Measurements from ENCODE around the gene KCNMA1.

DNA sequence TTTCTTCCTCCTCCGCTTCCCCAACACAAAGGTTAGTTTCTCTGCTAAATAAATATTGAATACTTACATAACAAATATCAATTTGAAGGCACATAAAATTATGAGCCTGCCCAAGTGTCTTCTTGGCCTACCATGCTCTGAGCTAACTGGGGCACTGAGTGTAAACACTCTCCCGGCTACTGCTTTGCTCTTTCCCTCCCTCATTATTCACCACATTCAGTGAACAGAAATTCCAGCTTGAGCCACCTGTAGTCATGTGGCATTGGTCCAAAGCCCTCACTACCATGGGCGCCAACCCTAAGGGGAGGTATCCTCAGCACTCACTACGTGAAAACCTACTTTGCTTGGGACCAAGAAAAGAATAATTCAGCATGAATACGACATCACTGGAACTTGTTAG lies 409.0 kb downstream of the KCNMA1 start:
- TF ChIP-seq CHD4 (IDR thresholded peaks at IDR 0.05) (no peak), ZNF622 (IDR thresholded peaks at IDR 0.05) (no peak), MYC (IDR thresholded peaks at IDR 0.05; ENCODE audit: insufficient read depth, insufficient read length, insufficient replicate concordance, low read length, severe bottlenecking) (no peak), NFIC (IDR thresholded peaks at IDR 0.05; ENCODE audit: low read depth, low read length) (no peak), SUZ12 (IDR thresholded peaks at IDR 0.05; ENCODE audit: unreplicated experiment) (no peak), CHD1 (IDR thresholded peaks at IDR 0.05; ENCODE audit: low read depth, low read length) (no peak)
- TF ChIP-seq, protein P1, sequence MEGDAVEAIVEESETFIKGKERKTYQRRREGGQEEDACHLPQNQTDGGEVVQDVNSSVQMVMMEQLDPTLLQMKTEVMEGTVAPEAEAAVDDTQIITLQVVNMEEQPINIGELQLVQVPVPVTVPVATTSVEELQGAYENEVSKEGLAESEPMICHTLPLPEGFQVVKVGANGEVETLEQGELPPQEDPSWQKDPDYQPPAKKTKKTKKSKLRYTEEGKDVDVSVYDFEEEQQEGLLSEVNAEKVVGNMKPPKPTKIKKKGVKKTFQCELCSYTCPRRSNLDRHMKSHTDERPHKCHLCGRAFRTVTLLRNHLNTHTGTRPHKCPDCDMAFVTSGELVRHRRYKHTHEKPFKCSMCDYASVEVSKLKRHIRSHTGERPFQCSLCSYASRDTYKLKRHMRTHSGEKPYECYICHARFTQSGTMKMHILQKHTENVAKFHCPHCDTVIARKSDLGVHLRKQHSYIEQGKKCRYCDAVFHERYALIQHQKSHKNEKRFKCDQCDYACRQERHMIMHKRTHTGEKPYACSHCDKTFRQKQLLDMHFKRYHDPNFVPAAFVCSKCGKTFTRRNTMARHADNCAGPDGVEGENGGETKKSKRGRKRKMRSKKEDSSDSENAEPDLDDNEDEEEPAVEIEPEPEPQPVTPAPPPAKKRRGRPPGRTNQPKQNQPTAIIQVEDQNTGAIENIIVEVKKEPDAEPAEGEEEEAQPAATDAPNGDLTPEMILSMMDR (IDR thresholded peaks at IDR 0.05 in 2 of 3, conservative IDR thresholded peaks at IDR 0.05 in 1 of 3; ENCODE audit: control insufficient read depth in 2 of 3, extremely low read depth in 1 of 3, insufficient read depth in 1 of 3, low read depth in 3 of 3, low read length in 3 of 3), result no peak
- TF ChIP-seq, protein P2, sequence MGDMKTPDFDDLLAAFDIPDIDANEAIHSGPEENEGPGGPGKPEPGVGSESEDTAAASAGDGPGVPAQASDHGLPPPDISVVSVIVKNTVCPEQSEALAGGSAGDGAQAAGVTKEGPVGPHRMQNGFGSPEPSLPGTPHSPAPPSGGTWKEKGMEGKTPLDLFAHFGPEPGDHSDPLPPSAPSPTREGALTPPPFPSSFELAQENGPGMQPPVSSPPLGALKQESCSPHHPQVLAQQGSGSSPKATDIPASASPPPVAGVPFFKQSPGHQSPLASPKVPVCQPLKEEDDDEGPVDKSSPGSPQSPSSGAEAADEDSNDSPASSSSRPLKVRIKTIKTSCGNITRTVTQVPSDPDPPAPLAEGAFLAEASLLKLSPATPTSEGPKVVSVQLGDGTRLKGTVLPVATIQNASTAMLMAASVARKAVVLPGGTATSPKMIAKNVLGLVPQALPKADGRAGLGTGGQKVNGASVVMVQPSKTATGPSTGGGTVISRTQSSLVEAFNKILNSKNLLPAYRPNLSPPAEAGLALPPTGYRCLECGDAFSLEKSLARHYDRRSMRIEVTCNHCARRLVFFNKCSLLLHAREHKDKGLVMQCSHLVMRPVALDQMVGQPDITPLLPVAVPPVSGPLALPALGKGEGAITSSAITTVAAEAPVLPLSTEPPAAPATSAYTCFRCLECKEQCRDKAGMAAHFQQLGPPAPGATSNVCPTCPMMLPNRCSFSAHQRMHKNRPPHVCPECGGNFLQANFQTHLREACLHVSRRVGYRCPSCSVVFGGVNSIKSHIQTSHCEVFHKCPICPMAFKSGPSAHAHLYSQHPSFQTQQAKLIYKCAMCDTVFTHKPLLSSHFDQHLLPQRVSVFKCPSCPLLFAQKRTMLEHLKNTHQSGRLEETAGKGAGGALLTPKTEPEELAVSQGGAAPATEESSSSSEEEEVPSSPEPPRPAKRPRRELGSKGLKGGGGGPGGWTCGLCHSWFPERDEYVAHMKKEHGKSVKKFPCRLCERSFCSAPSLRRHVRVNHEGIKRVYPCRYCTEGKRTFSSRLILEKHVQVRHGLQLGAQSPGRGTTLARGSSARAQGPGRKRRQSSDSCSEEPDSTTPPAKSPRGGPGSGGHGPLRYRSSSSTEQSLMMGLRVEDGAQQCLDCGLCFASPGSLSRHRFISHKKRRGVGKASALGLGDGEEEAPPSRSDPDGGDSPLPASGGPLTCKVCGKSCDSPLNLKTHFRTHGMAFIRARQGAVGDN (IDR thresholded peaks at IDR 0.05), result no peak
- TF ChIP-seq, protein P3, sequence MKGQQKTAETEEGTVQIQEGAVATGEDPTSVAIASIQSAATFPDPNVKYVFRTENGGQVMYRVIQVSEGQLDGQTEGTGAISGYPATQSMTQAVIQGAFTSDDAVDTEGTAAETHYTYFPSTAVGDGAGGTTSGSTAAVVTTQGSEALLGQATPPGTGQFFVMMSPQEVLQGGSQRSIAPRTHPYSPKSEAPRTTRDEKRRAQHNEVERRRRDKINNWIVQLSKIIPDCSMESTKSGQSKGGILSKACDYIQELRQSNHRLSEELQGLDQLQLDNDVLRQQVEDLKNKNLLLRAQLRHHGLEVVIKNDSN (IDR thresholded peaks at IDR 0.05; ENCODE audit: borderline replicate concordance, extremely low read length, insufficient read depth, low read depth, low read length), result no peak
